GM18861 (cell line): Measurements from ENCODE around the gene FDX2.

Source experiments
- ATAC-seq: cut with Tn5 transposase; IDR thresholded peaks from one replicate; pipeline ENCODE4 v1.9.1; 2021; ENCODE audit not compliant: unreplicated experiment

Gene FDX2

DNA sequence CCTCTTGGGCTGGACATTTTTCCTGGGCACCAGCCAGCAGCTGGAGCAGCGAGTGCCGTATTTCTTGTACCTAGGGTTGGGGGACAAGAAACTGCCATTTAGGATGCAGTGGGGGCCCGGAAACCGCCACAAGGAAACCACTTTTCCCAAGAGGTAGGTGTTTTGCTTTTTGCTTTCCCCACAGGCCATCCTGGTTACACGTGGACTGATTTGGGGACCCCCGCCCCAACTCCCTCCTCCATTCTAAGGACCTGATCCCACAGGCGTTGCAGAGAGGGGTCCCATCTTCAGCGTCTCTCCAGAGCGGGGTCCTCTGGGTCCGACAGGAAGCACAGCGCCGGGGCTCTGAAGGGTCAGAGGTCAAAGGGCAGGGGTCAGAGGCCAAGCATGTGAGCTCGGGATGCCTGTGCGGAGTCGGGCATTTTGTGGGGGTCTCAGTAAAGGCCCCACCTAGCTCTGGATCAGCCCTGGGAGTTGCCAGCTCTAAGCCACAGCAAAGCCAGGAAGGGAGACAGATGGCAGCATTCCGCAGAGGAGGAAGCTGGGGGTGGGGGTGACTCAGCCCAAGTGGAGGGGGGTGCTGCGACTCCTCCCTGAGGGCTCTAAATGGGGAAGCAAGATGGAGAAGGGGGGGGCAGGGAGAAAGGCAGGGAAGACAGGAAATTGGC lies 10.5 kb downstream of the FDX2 start:
- no peak for ATAC-seq

DNA sequence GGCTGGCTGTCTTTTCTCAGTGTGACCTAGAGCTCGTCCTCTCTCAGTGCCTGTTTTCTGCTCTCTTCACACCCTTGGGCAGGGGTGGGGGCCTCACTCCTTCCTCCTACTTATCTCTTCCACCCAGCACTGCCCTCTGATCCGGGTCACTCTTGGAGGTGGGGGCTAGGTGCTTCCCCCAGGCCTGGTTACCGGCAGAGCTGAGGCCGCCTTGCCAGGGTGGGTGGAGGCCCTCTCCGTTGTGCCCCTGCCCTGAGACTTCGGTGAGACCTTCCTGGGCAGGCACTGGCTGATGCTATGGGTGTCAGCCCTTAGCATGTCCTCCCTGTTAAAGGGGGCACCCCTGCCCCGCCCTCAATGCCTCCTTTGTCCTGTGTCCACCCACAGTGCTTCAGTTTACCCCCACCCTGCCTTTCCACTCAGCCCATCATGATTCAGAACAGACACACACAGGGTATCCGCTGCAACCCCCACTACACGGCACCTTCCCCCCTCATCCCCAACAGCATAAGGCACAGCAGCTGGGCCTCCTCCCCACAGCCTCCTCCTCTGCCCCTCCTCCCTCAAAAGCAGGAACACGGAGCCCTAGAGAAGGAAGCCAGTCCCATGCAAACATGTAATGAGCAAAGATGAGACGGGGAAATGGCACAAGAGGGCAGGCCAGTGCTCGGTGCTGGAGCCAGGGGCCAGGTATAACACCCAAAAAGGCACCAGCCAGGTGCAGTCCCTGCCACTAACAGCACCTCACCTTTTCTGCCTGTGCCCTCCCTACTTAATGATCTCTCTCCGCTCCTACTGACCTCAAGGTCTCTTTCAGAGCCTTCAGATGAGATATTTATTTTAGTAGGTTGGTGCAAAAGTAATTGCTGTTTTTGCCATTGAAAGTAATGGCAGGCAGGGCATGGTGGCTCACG lies 16.0 kb downstream of the FDX2 start:
- no peak for ATAC-seq

DNA sequence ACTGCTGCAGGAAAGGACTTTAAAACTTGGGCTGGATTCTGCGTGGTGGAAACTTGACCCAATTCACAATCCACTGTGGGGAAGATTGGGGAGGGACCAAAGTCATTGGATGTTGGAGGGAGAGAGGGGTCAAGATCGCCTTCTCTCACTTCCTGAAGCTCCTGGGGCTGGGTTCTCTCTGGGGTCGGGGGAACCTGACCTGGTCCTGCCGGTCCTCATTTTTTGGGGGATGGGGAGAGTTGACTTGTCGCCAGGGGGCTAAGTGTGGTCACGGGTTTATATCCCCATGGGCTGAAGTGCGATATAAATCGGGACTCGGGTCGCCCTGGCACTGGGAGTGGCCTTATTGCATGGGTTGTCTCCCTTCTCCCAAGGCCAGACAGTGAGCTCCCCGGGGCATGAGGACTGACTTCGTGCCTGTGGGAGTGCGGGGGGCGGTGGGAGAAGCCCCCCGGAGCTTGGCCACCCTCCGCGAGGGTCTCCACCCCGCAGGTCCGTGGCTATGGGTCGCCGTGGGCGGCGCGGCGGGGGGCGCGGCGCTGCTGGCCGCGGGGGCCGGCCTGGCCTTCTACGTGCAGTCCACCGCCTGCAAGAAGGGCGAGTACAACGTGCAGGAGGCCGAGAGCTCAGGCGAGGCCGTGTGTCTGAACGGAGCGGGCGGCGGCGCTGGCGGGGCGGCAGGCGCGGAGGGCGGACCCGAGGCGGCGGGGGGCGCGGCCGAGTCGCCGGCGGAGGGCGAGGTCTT lies 19.8 kb downstream of the FDX2 start:
- ATAC-seq, result no peak

DNA sequence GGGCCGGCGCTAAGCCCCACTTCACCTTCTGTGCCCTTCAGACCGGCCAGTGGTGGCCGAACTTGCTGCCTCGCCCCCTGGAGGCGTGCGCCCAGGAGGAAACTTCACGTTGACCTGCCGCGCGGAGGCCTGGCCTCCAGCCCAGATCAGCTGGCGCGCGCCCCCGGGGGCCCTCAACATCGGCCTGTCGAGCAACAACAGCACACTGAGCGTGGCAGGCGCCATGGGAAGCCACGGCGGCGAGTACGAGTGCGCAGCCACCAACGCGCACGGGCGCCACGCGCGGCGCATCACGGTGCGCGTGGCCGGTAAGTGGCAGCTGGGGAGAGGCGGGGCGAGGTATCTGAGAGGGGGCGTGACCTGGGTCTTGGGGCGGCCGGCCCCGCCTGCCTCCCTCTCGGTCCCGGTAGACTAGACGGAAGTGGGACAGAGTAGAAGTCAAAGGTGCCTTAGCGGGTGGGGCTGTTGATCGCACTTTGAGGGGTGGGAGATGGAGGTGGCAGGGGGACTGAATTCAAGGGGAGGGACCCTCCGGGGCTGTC lies 20.4 kb downstream of the FDX2 start:
- ATAC-seq, result no peak

DNA sequence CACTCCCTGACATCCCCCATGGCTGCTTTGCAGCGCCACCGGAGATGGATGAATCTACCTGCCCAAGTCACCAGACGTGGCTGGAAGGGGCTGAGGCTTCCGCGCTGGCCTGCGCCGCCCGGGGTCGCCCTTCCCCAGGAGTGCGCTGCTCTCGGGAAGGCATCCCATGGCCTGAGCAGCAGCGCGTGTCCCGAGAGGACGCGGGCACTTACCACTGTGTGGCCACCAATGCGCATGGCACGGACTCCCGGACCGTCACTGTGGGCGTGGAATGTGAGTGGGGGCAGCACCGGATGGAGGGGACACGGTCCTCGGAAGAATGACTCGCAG lies 21.5 kb downstream of the FDX2 start:
- no peak for ATAC-seq

DNA sequence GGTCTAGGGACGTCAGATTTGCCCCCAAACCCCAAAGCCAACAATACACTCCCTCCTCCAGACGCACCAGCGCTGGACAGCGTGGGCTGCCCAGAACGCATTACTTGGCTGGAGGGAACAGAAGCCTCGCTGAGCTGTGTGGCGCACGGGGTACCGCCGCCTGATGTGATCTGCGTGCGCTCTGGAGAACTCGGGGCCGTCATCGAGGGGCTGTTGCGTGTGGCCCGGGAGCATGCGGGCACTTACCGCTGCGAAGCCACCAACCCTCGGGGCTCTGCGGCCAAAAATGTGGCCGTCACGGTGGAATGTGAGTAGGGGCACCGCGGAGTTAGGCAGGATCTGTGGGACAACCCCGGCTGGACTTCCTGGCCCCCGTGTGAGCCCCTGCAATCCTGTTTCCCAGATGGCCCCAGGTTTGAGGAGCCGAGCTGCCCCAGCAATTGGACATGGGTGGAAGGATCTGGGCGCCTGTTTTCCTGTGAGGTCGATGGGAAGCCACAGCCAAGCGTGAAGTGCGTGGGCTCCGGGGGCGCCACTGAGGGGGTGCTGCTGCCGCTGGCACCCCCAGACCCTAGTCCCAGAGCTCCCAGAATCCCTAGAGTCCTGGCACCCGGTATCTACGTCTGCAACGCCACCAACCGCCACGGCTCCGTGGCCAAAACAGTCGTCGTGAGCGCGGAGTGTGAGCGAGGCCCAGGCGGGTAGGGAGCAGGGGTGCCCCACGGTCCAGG lies 22.0 kb downstream of the FDX2 start:
- no peak for ATAC-seq

DNA sequence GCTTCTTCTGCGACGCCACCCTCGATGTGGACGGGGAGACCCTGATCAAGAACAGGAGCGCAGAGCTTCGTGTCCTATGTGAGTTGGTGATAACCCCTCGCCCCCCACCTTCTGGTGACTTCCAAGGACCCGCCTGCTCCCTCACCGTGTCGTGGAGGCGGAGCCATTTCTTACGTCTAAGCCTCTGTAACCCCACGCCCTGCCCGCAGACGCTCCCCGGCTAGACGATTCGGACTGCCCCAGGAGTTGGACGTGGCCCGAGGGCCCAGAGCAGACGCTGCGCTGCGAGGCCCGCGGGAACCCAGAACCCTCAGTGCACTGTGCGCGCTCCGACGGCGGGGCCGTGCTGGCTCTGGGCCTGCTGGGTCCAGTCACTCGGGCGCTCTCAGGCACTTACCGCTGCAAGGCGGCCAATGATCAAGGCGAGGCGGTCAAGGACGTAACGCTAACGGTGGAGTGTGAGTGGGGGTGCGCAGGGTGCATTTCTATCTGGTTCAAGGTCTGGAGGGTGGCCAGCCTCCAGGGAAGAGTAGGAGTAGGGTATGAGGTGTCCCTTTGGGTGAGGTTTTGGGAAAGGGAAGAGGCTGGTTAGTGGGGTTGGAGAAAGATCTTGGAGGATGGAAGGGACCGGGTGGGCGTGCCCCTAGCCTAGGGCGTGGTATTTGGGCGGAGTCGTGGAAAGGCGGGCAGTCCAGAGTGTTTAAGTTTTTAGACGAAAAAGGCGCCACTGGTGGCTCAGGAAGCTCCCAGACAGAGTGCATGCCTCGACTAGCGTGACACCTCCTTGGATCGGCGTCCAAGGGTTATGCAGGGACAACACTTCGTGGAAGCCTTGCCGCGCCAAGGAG lies 22.8 kb downstream of the FDX2 start:
- ATAC-seq, result no peak

DNA sequence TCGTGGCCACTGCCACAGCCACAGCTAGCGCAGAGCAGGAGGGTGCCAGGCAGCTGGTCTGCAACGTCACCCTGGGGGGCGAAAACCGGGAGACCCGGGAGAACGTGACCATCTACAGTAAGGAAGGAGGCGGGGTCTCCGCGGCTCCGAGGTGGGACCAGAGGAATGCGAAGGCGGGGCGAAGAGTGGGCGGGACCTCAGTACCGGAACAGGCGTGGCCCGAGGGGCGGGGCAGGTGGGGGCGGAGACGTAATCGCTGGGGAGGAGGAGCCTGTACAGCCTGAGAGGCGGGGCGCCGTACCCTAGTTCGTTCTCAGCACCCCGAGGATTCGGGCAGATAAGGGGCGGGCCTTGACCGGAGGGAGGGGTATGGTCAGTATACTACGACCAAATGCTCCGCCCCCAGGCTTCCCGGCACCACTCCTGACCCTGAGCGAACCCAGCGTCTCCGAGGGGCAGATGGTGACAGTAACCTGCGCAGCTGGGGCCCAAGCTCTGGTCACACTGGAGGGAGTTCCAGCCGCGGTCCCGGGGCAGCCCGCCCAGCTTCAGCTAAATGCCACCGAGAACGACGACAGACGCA lies 23.5 kb downstream of the FDX2 start:
- ATAC-seq, result no peak

DNA sequence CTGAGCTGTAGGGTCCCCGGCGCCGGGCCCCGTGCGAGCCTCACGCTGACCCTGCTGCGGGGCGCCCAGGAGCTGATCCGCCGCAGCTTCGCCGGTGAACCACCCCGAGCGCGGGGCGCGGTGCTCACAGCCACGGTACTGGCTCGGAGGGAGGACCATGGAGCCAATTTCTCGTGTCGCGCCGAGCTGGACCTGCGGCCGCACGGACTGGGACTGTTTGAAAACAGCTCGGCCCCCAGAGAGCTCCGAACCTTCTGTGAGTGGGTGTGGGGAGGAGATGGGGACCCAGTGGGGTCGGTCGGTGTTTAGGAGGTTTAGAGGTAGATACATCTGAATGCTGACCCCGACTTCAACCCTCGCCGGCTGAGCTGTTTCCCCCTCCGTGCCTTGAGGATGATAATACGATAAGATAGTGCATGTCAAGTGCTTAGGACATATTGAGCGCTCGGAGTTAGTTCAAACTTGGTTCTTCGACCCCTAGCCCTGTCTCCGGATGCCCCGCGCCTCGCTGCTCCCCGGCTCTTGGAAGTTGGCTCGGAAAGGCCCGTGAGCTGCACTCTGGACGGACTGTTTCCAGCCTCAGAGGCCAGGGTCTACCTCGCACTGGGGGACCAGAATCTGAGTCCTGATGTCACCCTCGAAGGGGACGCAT lies 24.1 kb downstream of the FDX2 start:
- ATAC-seq, result no peak

DNA sequence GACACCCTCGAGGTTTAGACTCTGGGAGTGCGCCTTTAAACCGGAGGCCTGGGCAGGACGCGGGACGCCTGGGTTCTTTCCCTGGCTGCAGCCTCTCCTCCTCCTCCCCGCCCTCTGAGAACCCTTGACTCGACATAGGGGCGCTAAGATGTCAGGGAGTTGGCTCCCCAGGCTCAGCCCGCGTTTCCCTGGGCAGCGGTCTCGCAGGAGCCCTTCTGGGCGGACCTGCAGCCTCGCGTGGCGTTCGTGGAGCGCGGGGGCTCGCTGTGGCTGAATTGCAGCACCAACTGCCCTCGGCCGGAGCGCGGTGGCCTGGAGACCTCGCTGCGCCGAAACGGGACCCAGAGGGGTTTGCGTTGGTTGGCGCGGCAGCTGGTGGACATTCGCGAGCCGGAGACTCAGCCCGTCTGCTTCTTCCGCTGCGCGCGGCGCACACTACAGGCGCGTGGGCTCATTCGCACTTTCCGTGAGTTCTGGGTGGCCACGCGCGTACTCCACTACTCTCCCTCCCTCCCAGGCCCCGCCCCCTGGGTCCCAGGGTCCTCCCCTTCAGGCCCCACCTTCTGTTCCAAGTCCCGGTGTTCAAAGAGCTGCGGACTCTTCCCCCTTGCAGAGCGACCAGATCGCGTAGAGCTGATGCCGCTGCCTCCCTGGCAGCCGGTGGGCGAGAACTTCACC lies 24.8 kb downstream of the FDX2 start:
- no peak for ATAC-seq

DNA sequence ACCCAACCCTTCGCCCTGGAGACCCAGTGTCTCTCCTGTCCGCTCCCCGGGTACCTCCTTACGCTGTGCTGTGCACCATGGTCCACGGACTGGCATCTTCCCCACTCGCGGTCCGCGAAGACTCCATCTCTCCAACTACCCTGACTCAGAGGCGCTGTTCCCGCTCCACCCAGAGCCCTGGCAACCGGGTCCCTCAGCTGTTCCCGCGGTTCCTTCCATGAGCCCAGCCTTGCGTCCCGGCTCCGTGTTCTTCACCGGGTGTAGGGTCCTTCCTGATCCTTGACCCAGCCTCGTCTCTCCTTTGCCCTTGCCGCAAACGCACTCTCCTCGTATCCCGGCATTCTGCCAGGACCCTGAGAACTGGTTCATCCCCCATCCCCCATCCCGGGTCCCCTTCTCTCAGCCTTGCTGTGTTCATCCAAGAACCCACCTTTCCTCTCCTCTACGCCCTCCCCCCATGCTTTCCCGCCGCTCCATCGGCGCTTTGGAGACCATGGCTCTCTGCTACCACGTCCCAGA lies 25.4 kb downstream of the FDX2 start:
- ATAC-seq, result no peak

DNA sequence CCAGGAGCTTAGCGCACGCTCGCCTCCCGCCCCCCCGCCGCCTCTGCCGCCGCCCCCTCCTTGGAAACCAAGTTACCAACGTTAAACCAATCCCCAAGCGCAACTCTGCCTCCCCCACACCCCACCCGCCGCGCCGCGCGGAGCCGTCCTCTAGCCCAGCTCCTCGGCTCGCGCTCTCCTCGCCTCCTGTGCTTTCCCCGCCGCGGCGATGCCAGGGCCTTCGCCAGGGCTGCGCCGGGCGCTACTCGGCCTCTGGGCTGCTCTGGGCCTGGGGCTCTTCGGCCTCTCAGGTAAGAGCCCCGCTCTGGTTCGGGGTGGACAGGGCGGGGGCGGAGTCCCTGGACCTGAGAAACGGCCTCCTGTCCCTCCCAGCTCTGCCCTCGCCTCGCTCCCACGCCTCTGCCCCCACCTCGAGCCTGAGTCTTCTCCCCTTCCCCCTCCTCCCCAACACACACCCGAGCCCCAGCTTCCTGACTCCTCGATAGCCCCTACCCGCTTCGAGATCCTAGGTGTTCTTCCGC lies 25.9 kb downstream of the FDX2 start, which contains the start of gene ICAM5:
Gene ICAM5, plus strand, starts transcription at position 117 of the 521 bp plus-strand sequence. Its CDS starts 92 bp downstream, at position 209.
- no peak for ATAC-seq

DNA sequence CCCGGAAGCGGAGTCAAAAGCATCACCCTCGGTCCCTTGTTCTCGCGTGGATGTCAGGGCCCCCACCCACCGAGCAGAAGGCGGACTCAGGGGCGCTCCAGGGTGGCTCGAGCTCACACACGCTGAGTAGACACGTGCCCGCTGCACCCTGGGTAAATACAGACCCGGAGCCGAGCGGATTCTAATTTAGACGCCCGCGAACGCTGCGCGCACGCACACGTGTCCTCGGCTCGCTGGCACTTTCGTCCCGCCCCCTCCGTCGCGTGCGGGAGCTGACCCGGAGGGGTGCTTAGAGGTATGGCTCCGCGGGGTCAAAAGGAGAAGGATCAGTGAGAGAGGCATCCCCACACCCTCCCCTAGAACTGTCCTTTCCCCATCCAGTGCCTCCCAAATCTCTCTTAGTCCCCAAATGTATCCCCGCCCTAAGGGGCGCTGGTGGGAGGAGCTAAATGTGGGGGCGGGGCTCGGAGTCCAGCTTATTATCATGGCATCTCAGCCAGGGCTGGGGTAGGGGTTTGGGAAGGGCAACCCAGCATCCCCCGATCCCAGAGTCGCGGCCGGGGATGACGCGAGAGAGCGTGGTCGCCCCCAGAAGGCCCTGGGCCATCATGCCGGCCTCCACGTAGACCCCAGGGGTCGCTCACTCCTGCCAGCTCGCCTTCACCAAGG lies 26.5 kb downstream of the FDX2 start:
- no peak for ATAC-seq

DNA sequence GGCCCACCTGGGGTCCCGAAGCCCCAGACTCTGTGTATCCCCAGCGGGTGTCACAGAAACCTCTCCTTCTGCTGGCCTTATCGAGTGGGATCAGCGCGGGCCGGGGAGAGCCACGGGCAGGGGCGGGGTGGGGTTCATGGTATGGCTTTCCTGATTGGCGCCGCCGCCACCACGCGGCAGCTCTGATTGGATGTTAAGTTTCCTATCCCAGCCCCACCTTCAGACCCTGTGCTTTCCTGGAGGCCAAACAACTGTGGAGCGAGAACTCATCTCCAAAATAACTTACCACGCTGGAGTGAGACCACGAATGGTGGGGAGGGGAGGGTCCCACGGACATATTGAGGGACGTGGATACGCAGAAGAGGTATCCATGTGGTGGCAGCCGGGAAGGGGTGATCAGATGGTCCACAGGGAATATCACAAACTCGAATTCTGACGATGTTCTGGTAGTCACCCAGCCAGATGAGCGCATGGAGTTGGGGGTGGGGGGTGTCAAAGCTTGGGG lies 27.1 kb downstream of the FDX2 start:
- ATAC-seq, result no peak

DNA sequence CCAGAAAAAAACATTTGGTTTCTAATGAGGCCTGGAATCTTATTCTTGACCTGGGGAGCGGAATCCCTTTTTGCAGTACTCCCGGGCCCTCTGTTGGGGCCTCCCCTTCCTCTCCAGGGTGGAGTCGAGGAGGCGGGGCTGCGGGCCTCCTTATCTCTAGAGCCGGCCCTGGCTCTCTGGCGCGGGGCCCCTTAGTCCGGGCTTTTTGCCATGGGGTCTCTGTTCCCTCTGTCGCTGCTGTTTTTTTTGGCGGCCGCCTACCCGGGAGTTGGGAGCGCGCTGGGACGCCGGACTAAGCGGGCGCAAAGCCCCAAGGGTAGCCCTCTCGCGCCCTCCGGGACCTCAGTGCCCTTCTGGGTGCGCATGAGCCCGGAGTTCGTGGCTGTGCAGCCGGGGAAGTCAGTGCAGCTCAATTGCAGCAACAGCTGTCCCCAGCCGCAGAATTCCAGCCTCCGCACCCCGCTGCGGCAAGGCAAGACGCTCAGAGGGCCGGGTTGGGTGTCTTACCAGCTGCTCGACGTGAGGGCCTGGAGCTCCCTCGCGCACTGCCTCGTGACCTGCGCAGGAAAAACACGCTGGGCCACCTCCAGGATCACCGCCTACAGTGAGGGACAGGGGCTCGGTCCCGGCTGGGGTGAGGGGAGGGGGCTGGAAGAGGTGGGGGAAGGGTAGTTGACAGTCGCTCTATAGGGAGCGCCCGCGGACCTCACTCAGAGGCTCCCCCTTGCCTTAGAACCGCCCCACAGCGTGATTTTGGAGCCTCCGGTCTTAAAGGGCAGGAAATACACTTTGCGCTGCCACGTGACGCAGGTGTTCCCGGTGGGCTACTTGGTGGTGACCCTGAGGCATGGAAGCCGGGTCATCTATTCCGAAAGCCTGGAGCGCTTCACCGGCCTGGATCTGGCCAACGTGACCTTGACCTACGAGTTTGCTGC lies 28.7 kb downstream of the FDX2 start, which contains the start of gene ICAM4:
Gene ICAM4, plus strand, starts transcription at position 153 of the 935 bp plus-strand sequence. Its CDS starts 58 bp downstream, at position 211.
- ATAC-seq, result no peak

DNA sequence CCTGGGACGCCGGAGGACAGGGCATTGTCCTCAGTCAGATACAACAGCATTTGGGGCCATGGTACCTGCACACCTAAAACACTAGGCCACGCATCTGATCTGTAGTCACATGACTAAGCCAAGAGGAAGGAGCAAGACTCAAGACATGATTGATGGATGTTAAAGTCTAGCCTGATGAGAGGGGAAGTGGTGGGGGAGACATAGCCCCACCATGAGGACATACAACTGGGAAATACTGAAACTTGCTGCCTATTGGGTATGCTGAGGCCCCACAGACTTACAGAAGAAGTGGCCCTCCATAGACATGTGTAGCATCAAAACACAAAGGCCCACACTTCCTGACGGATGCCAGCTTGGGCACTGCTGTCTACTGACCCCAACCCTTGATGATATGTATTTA lies 30.4 kb downstream of the FDX2 start:
- ATAC-seq, result no peak
